Activated CD8-positive, alpha-beta memory T cell treated with anti-CD3 and anti-CD28 coated beads, Interleukin-2, amount 50 U/mL, for 24 hours (primary cell): Measurements from ENCODE around the gene SSNA1.

Experiments used
- DNase-seq: peaks from one replicate; pipeline ENCODE4 v3.0.0-alpha.2; 2020; ENCODE audit errors: extremely low read depth

The SSNA1 gene

DNA sequence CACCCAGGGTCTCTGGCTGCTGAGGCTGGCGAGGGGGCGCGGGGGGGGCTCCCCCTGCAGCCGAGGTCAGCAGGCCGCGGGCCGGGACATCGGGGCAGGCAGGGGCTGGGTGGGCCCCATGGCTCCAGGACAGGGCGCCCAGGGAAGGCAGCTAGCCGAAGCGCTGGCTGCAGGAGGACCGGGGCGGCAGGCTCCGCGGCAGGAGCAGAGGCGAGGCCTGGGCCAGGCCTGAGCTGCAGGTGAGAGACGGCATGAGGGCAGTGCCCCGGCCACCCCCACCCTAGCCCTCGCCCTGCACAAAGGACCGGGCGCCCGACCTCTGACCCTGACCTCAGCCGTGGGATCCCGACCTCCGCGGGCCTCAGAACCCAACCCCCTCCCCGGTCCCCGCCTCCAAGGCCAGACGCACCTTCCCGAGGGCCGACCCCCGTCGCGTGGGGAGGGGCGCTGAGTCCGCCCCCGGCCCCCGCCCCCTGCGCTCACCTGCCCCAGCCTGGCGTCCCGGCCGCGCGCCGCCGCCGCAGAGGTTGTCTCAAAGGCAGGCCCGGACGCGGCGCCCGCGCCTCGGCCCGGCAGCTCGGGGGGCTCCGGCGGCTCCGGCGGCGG lies 33.1 kb downstream of the SSNA1 start:
- DNase-seq = no peak

DNA sequence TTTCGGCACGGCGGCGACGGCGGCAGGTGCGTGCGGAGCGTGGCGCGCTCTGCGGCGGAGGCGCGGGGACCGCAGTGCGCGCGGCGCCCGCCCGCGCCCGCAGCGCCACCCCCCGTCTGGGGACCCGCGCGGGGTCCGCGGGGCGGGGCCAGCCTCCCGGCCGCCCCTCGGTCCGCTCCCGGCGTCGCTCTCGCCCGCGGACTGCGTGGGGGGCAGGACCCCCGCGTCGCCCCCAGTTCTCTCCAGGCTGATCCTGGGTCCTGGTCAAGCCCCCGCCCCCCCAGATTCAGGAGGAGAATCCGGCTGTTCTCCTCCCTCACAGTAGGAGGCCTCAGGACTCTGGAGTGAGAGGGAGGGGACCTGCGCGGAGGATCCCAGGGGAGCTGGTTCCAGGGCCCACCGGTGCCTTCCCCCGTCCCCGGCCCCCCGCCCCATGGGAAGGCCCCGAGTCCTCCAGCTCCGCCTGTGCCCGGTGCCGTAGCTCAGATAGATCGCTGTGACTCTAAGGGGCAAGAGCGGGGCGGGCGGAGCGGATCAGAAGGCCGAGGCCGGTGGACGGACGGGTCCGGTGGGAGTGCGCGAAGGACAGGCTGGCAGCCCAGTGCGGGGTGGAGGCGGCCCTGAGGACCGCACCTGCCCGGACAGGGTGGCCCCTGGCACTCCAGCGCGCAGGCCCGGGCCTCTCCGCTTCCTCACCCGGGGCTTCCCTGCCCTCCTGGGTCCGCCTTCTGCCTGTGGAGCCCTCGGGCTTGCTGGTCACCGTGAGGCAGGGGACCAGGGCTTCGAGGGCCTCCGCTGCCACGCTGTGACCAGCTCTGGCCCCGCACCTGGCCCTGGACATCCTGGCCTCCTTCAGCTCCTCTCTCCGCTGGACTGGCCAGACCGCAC lies 34.0 kb downstream of the SSNA1 start, which contains the start of gene RNF208:
TSS of gene RNF208 (minus strand) at position 51 of the 888 bp plus-strand sequence. CDS start 1,028 bp downstream, outside the sequence.
- DNase-seq = no peak

DNA sequence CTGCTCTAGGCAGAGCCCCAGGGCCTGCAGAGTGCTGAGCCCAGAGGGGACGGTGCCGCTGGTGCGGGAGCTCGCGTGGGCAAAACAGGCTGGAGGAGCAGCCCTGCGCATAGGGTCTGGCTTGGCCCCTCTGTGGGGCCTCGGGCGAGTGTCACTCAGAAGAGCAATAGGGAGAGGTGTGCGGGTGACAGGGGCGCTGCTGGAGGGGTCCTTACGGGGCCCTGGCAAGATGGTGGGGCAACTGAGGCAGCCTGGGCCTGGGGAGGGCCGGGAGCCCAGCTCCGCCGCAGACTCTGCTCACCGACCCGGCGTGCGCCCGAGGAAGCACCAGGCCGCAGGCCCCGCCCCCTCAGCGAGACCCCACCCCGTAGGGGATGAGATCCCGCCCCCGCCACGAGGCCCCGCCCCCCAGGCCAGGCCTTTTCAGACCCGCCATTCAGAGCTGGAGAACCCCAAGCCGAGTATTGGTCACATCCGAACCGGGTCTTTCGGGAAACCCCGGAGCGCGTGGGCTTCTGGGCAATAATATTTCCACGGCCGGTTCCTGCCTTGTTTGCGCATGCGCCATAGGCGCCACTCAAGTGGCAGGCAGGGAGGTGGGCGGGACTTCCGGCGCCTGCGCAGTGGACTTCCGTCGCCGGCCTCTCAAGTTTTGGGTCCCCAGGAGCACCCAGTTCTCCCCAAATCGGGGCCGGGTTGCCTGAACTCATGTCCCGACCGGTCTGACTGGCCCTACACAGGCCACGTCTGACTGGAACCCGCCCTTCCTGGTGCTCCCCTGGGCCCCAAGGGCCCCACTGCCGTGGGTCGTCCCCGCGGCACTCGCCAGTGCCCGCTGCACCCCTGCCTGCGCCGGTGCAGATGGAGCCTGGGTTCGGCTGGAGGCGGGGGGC lies 34.8 kb downstream of the SSNA1 start:
- peak; percentile 95 for DNase-seq

GRCh38 chr9:137224830-137225694 lies 36.6 kb downstream of the SSNA1 start, which contains the start of gene CYSRT1:
CYSRT1 (plus strand) TSS chr9:137225174; CDS start chr9:137225622, 448 bp downstream.
- DNase-seq = no peak

DNA sequence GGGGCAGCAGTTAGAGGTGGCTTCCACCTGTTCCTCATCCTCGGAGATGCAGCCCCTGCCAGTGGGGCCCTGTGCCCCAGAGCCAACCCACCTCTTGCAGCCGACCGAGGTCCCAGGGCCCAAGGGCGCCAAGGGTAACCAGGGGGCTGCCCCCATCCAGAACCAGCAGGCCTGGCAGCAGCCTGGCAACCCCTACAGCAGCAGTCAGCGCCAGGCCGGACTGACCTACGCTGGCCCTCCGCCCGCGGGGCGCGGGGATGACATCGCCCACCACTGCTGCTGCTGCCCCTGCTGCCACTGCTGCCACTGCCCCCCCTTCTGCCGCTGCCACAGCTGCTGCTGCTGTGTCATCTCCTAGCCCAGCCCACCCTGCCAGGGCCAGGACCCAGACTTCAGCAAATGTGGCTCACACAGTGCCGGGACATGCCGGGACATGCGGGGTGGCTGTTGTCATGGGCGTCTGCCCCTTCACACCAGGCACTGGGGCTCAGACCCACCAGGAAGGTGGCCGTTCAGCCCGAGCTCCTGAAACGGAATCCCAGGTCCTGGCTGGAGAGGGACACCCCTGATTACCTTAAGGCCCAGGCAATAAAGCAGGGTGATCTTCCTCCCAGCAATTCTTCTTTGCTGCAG lies 37.3 kb downstream of the SSNA1 start:
- no peak for DNase-seq

DNA sequence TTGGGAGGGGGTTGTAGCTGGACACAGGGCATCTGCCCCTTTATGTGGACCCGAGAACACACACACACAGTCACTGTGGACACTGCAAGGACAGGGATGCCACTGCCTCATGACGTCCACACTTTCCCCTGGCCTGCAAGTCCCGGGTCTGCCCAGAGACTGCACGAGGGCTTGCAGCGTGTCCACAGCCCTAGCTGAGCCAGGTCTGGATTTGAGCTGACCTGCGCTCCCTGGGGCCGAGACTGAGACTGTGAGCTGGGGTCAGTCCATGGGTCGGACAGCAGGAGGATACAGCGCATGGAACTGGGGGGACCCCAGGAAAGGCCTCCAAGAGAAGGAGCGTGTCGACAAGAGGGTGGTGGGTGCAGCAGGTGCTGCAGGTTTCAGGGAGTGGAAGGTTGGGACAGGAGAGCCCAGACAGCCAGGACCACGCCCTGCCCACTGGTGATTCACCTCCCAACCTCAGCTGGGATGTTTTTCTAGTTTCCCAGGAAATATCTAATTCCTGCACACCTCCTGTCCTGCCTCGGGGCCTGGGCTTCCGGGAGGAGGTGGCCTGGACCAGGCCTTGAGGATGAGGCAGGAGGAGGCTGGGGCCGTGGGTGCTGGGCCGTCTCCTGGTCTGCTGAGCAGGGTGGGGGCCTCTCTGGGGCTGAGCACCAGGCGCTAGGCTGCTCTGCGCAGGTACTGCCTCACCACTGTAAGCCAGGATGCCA lies 38.0 kb downstream of the SSNA1 start:
- no peak for DNase-seq

DNA sequence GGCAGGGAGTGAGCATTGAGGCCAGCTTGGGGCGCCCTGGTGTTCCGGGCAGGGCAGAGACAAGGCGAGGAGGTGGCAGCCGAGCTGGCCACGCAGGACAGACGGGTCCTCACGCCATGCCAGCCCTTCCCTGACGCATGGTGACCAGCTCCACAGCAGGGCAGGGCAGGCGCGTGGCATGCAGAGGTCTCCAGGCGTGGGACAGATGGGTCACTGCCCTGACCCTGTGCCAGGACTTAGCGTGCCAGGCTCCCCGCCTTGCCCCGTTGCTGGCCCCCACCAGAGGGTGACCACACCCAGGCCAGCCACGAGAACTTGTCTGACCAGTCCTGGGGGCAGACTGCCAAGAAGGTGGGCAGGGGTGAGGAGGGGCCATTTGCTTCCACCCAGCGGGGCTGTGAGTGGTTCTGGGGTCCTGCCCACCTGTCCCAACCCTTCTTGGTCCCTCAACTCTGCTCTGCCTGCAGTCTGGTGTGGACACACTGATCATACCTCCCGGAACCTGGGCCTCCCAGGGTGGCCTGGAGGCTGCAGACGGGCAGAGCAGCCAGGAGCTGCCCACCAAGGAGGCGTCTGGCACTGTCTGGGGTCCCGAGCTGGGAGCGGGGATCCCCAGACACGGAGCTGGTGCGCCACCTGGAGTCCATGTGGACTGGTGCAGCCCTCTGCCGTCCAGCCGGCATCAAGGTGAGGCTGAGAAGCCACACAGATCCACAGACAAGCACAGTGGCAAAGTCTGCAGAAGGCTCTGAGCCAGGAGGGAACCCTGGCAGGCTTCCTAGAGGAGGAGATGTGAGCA lies 38.8 kb downstream of the SSNA1 start, which contains the start of gene RNF224:
TSS of gene RNF224 (plus strand) at position 449 of the 799 bp plus-strand sequence. CDS start 834 bp downstream, outside the sequence.
- peak; percentile 63 for DNase-seq

- no peak for DNase-seq
These were observed 39.5 kb downstream of the SSNA1 start for GRCh38 chr9:137227853-137228505.

GRCh38 chr9:137228506-137228967 lies 40.1 kb downstream of the SSNA1 start:
- no peak for DNase-seq

DNA sequence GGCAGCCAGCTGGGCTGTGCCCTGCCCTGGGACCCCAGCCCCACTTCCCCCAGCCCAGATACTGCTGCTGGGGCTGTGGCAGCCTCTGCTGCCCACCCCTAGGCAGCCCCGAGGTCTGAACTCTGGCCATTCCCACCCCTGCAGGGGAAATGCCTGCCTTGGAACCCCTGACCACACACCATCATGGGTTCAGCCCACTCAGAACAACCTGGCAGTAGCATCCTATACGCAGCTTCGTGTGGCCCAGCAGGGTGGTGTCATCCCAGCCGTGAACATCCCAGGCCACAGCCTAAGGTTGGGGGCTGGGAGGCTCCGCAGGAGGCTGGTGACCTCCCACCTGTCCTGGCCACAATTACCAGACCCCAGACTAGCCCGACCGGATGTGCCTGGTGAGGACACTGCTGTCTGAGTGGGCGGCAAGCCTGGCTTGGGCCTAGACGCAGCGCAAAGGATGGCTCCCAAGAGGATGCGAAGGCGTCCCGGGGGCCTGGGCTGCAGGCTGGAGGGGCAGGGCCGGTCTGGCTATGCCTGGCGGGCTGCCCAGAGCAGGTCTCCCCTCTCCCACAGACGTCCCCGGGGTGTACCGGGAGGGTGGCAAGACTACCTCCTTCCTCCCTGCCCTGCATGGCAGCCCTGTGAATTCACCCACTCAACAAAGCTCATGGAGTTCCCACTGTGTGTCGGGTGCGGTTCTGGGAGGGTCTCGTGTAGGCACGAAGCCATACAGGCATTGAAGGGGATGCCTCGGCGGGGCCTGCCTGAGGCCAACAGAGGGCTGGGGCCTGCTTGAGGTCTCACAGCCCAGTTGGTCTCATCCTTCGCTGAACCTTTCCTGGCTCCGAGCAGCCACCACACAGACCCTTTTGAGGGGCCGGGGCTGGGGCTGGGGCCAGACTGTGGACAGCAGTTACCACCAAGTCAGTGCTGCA lies 40.8 kb downstream of the SSNA1 start:
- DNase-seq = no peak

DNA sequence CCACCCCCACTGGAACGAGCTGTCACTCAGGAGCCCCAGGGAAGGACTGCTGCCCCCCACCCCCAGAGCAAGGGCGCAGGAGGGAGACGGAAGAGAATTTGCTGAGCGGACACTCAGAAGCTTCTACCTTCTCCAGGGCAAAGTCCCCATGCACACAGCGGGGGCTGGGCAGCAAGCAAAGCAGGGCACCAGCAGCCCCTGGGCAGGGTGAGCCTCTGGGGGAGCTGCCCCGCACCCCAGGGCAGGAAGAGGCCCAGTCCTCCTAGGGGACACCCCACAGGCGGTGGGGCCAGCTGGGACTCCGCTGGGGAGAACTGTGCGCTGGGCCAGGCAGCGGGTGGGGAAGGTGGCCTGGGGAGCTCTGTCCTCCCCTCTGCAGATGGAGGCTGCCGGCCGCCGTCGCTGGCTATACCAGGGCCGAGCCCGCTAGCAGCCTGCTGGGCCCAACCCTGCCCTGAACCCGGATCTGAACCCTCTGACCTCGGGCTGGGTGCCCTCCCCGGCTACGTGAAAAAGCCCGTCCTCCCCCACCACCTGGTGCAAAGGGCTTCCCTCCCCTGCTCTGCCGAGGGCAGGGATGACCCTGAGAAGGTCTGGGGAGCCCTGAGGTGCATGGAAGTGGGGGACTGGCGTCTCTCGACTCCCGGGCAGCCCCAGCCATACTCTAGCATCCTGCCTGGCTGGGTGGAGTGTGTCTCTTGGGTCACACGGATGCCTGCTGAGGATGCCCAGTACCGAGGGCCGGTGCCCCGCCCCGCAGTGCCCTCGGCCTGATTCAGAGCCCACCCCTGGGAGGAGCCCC lies 41.6 kb downstream of the SSNA1 start:
- no peak for DNase-seq

- DNase-seq = no peak
These were observed 42.4 kb downstream of the SSNA1 start, which contains the start of gene SLC34A3 for GRCh38 chr9:137230705-137231371. SLC34A3 (plus strand) TSS chr9:137230901; CDS start chr9:137231703, 802 bp downstream.

- no peak for DNase-seq
These were observed 43.0 kb downstream of the SSNA1 start for GRCh38 chr9:137231372-137232039.

- DNase-seq = no peak
These were observed 43.6 kb downstream of the SSNA1 start for GRCh38 chr9:137232101-137232500.

DNA sequence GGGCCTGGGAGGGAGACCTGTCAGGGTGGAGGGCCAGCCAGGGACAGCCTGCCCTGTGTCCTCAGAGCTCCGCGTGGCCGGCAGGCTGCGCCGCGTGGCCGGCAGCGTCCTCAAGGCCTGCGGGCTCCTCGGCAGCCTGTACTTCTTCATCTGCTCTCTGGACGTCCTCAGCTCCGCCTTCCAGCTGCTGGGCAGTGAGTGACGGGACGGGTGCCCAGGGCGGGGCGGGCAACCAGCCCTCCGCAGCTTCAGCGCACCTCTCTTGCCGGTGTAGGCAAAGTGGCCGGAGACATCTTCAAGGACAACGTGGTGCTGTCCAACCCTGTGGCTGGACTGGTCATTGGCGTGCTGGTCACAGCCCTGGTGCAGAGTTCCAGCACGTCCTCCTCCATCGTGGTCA lies 44.0 kb downstream of the SSNA1 start:
- no peak for DNase-seq
